Esophagus mucosa (tissue), 1 donor: ENCODE measurements around the gene NUMA1. TPM values are rescaled to one million over a fixed set of nuclear protein-coding genes. Genes with fewer than 3 reads are reported as not detected.

Experiments used
- ATAC-seq: fragments of 200-7000 bp; cut with Tn5 transposase; one replicate; pipeline ENCODE4 v1.9.1; 2020
- total RNA-seq: library from RNA; stranded (reverse); gene quantifications from one replicate; pipeline ENCODE4 v1.2.4, GENCODE V29; 2023
- donor health status: DM: yes; HTN: yes; CAD: no.

Gene NUMA1
- total RNA-seq, 1 donor from 2014 or later: 117 TPM

- no peak for ATAC-seq
These were observed 62.2 kb downstream of the NUMA1 start for GRCh38 chr11:72018171-72018570.

DNA sequence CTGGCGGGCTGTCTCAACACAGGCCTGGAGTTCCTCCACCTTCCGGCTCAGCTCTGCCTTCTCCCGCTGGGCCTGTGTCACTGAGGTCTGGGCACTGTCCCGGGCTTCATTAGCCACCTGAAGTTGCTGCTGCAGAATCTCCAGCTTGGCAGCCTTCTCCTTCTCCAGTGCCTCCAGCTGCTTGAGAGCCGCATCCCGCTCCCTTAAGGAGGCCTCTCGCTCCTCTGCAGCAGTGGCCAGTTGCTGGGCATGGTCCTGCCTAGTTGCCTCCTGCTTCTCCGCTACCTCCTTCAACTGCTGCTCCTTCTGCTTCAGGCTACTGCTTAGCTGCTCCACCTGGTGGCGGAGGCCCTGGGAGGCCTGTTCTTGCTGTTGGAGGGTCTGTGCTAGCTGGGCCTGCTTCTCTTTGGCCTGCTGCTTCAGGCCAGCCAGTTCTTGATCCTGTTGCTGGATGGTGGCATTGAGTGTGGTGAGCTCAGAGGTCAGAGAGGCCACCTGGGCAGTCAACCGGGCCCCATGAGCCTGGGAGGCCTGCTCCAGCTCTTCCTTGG, 64.8 kb downstream of the NUMA1 start:
- ATAC-seq: no peak

GRCh38 chr11:72014761-72015320, 65.5 kb downstream of the NUMA1 start:
- no peak for ATAC-seq

DNA sequence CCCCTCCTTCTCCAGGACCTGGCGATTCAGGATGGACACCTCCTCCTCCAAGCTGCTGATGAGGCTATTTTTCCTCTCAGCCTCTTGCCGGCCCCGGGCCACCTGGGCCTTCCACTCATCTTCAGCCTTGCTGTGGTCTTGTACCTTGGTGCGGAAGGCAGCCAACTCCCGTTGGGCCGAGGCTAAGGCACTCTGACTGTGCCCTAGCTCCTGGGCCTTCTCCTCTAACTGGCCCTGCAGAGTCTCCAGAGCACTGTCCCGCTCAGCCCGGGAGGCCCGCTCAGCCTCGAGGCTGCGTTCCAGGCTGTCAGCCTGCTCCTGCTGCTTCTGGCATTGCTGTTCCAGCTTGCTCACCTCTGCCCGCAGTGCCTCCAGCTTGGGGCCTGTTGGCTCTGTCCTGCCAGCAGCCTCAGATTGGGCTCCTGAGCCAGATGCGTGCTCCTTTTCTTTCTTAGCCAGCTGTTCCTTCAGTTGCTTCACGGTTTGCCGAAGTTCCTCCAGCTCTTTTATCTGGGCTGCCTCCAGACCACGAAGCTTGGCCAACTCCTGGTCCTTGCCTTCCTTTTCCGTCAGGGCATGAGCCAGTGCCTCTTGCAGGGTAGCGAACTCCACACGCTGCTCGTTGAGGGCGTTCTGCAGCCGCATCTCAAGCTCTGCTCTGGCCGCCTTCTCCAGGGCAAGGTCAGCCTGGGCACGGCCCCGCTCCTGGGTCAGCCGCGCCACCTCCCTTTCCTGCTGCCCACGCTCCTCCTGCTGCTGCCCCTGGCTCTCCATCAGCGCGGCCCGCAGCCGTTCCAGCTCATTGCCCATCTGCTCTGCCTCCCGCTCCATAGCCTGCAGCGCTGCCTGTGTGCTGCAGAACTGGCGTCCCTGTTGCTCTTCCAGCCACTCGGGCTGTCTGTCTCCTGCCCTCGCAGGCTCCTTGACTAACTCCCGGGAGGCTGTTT, 66.3 kb downstream of the NUMA1 start:
- peak; percentile 27 for ATAC-seq

DNA sequence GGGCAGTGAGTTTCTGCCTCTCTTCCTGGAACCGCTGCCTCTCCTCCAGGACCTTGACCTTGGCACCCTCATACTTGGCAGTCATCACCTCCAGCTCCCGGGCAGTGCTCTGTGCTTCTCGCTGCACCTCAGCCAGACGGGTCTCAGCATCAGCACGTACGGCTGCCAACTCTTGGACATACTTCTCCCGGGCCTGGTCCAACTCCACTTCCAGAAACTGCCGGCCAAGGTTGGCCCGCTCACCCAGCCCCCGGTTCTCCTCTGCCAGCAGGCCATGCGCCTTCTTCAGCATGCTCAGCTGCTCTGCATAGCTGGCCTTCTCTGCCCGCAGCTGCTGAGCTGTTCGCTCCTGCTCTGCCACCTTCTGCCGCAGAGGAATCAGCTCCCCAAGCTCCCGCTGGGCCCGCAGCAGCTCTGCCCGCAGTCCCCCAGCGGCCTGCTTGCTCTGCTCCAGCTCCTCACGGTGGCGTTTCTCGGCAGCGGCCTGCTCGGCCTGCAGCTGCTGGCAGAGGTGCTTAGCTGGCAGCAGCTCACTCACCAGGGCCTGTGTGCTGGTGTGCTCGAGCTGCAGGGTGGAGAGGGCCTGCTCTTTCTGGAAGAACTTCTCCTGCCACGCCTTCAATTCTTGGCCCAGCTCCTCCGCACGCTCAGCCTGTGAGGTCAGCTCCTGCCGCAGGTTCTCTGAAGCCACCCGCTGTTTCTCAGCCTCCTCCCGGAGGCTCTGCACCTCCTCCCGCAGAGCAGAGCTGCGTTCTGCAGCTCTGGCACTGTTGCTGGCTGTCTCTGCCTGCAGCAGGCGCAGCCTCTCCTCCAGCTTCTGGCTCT, 67.2 kb downstream of the NUMA1 start:
- peak; percentile 93 for ATAC-seq

DNA sequence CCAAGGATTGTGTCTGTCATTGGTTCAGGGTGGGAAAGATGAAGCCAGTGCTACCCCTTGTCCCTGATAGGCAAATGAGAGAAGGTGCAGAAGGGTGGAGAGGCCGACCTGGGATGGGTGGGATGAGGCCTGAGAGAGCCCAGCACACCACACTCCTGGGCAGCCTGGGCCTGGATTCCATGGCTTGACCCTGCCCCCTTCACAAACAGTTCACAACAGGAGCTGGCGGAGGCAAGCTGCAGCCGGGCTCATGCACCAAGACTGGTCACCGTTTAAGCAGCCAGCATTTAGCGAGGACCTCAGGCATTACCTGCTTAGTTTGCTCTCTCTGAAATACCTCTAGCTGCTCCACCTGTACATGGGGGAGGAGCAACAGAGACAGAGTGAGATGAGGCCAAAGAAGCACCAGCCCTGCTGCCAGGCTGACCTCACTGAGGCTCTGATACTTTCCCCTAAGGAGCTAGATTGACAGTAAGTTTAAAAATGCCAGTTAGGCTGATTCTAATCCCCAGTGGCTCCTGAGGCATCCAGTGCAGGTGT, 68.2 kb downstream of the NUMA1 start:
- ATAC-seq: no peak

DNA sequence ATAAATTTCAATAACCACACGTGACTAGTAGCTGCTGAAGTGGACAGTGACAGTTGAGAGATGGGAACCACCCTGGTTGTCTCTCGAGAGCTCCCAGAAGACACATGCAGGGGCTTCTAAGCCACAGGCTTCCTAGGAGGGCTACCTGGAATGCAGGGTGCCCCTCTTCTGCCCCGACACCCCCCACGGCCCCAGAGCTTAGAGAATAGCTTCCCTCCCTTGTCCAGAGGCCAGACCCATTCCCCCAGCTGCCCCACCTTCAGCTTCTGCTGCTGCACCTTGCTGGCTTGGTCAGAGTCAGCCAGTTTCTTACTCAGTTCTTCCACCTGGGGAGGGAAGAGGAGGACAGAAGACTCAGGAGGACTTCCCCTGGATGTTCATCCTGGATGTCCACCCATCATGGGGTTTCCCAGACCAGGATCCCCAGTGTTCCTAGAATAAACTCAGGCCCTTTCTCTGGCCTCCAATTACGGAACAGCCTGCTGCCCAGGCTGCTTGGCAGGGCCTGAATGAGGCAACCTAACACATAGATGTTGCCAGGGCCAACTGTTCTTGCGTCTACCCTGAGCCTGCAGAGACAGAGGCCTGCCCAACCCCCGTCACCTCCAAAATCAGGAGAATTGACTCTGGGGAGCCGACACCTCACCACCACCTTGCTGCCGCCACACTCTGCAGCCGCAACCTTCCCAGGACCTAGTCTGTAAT, 69.7 kb downstream of the NUMA1 start:
- no peak for ATAC-seq

GRCh38 chr11:72009156-72009555, 71.2 kb downstream of the NUMA1 start:
- no peak for ATAC-seq

DNA sequence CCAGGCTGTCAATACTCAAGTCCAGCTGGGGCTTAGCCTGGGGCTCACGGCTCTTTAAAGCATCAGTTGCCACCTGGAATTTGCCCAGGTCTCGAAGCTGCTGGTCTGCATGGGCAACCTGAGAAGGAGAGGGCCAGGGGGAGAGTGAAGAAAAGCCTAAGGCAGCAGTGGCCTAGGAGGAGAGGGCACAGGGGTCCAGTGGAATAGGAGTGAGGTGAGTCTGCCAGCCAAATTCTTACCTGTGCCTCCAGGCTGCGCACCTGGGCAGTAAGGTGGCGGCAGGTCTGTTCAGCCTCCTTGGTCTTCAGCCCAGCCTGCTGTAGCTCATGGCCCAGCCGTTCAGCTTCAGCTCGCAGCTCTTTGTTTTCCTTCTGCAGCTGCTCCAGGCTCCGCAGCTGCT, 71.6 kb downstream of the NUMA1 start:
- no peak for ATAC-seq

- ATAC-seq: no peak
These were observed 72.8 kb downstream of the NUMA1 start for GRCh38 chr11:72007587-72007986.

DNA sequence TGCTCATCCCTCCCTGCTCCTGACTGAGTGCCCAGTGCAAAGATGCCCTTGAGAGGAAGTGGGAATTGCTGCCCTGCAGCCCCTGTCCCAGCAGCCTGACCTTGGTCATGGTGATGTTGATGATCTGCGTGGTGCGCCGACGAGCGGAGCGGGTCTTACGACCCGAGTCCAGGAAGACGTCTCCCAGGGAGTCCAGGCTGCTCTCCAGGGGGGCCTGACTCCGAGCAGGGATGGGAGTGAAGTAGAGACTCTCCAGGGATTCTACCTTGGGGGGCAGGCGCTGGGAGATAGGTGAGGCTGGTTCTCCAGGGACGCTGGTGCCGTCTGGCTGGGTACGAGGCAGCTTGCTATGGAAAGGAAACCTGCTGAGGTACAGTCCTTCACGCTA, 73.3 kb downstream of the NUMA1 start:
- no peak for ATAC-seq

GRCh38 chr11:72006309-72007088, 73.8 kb downstream of the NUMA1 start:
- no peak for ATAC-seq

GRCh38 chr11:72005347-72006260, 74.7 kb downstream of the NUMA1 start:
- no peak for ATAC-seq

DNA sequence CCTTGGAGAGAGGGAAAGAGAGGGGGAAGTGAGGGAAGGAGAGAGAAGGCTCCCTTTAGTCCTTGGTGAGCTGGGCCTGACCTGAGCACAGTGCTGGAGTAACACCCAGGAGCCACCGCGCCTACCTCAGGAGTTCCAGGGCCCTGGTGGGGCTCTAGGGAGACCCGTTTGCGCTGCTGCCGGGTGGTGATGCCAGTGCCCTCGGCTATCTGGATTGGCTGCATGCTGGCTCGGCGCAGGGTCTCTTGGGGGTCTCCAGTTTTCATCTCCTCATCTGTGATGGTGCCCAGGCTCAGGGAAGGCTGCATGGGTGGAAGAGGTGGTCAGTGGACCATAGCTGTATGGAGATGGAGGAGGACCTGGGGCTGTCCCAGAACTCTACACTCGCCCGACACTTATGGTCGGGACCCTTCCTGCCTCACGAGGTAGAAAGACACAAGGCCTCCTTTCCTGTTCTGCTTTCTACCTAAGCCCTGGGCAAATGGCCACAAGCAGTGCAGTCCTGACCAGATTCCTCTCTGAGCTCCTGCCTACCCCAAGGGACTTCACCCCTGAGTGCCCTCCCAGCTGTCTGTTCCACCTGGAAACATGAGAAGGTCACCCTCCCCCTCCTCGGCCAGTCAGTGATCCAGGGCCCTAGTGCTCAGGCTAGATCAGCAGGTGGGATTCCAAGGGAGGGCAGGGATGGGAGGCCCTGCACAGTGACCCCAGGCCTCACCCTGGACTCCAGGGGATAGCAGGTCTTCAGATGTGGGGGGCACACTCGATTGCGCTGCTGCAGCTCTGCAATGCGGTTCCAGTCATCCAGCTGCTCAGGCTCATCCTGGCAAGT, 75.6 kb downstream of the NUMA1 start:
- no peak for ATAC-seq

DNA sequence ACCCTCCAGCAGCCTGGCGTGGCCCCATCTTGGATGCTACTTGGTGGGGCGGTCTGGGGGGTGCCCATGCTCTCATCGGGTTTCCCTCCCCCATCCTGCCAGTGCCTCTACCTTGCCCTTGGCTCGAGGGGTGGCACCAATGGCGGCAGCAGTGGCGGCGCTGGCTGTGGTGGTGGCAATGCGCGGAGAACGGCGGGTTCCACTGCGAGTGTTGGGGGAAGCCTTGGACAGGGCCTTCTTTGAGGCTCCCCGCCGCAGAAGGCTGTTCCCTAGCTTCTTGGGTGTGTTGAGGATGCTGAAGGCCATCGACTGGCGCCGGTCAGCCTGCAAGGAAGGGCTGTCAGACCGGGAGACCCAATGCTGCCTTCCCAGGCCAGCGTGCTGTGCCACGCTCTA, 76.6 kb downstream of the NUMA1 start:
- no peak for ATAC-seq

DNA sequence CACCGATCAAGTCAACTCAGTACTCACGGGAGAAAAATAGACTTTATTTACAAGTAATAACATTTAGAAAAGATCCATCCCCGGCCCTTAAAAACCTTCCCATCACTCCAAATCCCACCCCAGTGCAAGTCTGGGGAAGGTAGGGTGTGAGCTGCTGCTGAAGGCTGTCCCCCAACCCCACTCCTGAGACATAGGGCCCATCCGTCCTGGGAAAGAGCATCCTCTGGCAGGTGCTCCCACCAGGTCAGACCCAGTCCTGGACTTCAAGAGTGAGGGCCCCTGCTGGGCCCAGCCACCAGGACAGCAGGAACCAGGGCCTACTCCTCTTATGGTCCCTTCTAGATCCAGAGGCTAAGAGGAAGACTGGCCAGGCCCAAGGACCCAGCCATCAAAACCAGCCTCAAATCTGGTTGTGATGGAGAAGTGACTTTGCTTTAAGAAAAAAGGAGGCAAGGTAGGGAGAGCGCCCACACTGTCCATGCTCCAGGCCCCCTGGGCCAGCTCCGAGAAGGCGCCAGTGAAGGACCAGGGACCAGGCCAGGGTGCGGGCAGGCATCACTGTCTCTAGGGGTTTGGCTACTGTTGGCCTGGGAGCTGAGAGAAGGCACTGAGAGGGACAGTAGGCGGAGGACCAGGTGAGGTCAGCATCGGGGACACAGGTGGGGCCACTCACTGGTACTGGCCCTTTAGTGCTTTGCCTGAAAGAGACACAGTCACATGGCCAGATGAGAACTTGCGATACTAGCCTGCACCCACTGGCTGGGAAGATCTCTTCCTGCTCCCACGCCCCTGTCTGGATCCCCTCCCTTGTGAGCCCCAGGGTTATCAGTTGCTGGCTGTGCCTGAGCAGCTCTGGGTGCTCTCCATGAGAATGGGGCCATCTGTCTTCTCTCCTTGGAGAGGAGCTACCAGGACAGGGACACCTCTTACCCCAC, 77.2 kb downstream of the NUMA1 start:
- ATAC-seq: no peak

DNA sequence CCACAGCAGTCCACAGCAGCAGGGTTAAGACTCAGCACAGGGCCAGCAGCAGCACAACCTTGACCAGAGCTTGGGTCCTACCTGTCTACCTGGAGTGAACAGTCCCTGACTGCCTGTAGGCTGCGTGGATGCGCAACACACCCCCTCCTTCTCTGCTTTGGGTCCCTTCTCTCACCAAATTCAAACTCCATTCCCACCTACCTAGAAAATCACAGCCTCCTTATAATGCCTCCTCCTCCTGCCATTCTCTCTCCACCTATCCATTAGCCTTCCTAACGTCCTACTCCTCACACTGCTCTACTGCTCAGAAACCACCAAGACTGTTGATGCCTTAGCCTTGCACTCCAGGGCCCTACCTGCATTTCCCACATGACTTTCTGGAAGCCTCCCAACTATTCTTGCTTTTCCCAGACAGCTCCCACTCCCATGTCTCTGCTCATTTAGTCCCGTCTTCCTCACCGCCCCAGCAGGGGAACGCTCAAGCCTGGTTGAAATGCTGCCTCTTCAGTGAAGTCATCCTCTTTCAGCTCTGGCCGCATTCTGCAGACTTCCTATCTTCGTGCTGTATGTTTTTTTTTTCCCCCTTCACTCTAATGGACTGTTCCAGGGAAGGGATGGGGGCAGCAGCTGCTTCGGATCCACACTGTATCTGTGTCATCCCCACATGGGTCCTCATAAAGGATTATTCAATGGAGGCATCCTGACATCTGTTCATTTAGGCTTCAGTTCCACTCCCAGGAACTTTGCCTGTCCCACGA, 78.3 kb downstream of the NUMA1 start:
- ATAC-seq: no peak
